Endothelial cell of umbilical vein (primary cell): ENCODE measurements around the gene MAP4K2. TPM values are rescaled to one million over a fixed set of nuclear protein-coding genes. Genes with fewer than 3 reads are reported as not detected.

ENCODE experiments used
- BruUV-seq: library from RNA; stranded (reverse); fragments of 400-500 nt; replicated peaks from 2 replicates; lab custom pipeline; 2021; lab: Mats Ljungman, UMichigan
- CTCF ChIA-PET: fragments of 300-600, 350-600 bp; sonication (Branson Sonifier 250); formaldehyde crosslinking; loops from one replicate; lab custom pipeline; 2021; ENCODE audit warnings: antibody characterized with exemption, inconsistent platforms; lab: Charles Lee
- POLR2A ChIA-PET: fragments of 300-600, 350-600 bp; sonication (Branson Sonifier 250); formaldehyde crosslinking; loops from one replicate; lab custom pipeline; 2021; ENCODE audit warnings: antibody characterized with exemption, inconsistent platforms; lab: Charles Lee
- DNase-seq: peaks from one replicate; pipeline ENCODE4 v3.0.0-alpha.2; 2011; ENCODE audit warnings: low read depth, low spot score
- FAIRE-seq: peaks from 2 replicates; lab custom pipeline; 2011; peaks lifted over from hg19 to GRCh38; lab: Jason Lieb, UNC
- H2AFZ ChIP-seq: 2 replicates; pipeline ENCODE4 v1.6.0; 2012; ENCODE audit warnings: low read depth, low read length, control low read depth, inconsistent platforms
- H3K27ac ChIP-seq: 2 replicates; pipeline ENCODE4 v1.5.1; 2011; ENCODE audit warnings: low read depth, mild to moderate bottlenecking, control low read depth, low read length, moderate library complexity; ENCODE audit not compliant: insufficient read depth
- H3K27me3 ChIP-seq, 2 experiments: 2 replicates each; pipeline versions ENCODE4 v1.6.0 to v1.6.1; 2011; ENCODE audit warnings: low read length in 2 of 2, mixed read lengths in 1 of 2; ENCODE audit not compliant: control insufficient read depth in 2 of 2, insufficient read depth in 2 of 2
- H3K36me3 ChIP-seq, 2 experiments: 2 replicates in 1 of 2; 3 replicates in 1 of 2; pipeline ENCODE4 v1.5.1; 2011; ENCODE audit warnings: low read length in 2 of 2, mild to moderate bottlenecking in 1 of 2, moderate library complexity in 1 of 2; ENCODE audit not compliant: control insufficient read depth in 2 of 2, insufficient read depth in 2 of 2; ENCODE audit errors: extremely low read depth in 1 of 2
- H3K4me1 ChIP-seq: 3 replicates; pipeline ENCODE4 v1.5.1; 2011; ENCODE audit warnings: mild to moderate bottlenecking, low read length; ENCODE audit not compliant: control insufficient read depth, insufficient read depth; ENCODE audit errors: extremely low read depth
- H3K4me2 ChIP-seq: 2 replicates; pipeline ENCODE4 v1.6.1; 2011; ENCODE audit warnings: low read length, control low read depth, mixed read lengths; ENCODE audit not compliant: insufficient read depth
- H3K4me3 ChIP-seq, 3 experiments: fragments of 200-600 bp in 1 of 3; sonication (generic), shearing (Covaris generic) in 1 of 3; replicated peaks in 1 of 3; 2 replicates each; pipeline ENCODE4 v1.5.1; 2011 to 2016; ENCODE audit warnings: control low read depth in 3 of 3, low read length in 3 of 3, mild to moderate bottlenecking in 2 of 3, inconsistent platforms in 1 of 3, low read depth in 1 of 3, moderate library complexity in 1 of 3; ENCODE audit not compliant: insufficient read depth in 1 of 3
- H3K79me2 ChIP-seq: 2 replicates; pipeline ENCODE4 v1.6.0; 2012; ENCODE audit warnings: low read length, inconsistent platforms; ENCODE audit not compliant: control insufficient read depth, insufficient read depth
- H3K9ac ChIP-seq: replicated peaks from 2 replicates; pipeline ENCODE3; 2011; ENCODE audit warnings: low read length, control low read depth; ENCODE audit not compliant: insufficient read depth; ENCODE audit errors: extremely low read depth
- H3K9me1 ChIP-seq: replicated peaks from 3 replicates; pipeline ENCODE4 v1.6.0; 2011; ENCODE audit warnings: mild to moderate bottlenecking, low read length; ENCODE audit not compliant: control insufficient read depth, insufficient read depth; ENCODE audit errors: extremely low read depth
- H3K9me3 ChIP-seq: replicated peaks from 2 replicates; pipeline ENCODE4 v1.5.1; 2012; ENCODE audit warnings: low read length, inconsistent platforms; ENCODE audit not compliant: control insufficient read depth, insufficient read depth
- H4K20me1 ChIP-seq: replicated peaks from 2 replicates; pipeline ENCODE3; 2011; ENCODE audit warnings: mild to moderate bottlenecking, low read length; ENCODE audit not compliant: control insufficient read depth, insufficient read depth; ENCODE audit errors: extremely low read depth
- CTCF ChIP-seq, 2 donors: IDR thresholded peaks; 1 replicate in 1 of 2; 2 replicates in 1 of 2; pipeline ENCODE4 v1.5.1; 2011; ENCODE audit warnings: low read length in 2 of 2, mild to moderate bottlenecking in 2 of 2, moderate library complexity in 2 of 2, control low read depth in 1 of 2, inconsistent platforms in 1 of 2, low read depth in 1 of 2; ENCODE audit not compliant: insufficient read depth in 1 of 2; ENCODE audit errors: extremely low read depth in 1 of 2
- EZH2 ChIP-seq: IDR thresholded peaks from 2 replicates; pipeline ENCODE4 v1.6.1; 2012; ENCODE audit warnings: borderline replicate concordance, low read depth, mild to moderate bottlenecking, moderate library complexity, low read length, inconsistent platforms; ENCODE audit not compliant: severe bottlenecking
- FOS ChIP-seq: IDR thresholded peaks from 2 replicates; pipeline ENCODE4 v1.6.1; 2011; ENCODE audit warnings: mild to moderate bottlenecking, low read length, moderate library complexity, borderline replicate concordance; ENCODE audit not compliant: insufficient read depth
- GATA2 ChIP-seq: IDR thresholded peaks from 2 replicates; pipeline ENCODE4 v1.7.0; 2011; ENCODE audit warnings: low read depth, mild to moderate bottlenecking, moderate library complexity, mixed read lengths, low read length; ENCODE audit not compliant: insufficient read length, insufficient read depth
- JUN ChIP-seq: IDR thresholded peaks from 2 replicates; pipeline ENCODE4 v1.6.1; 2011; ENCODE audit warnings: borderline replicate concordance, low read depth; ENCODE audit not compliant: insufficient read length, insufficient read depth
- MAX ChIP-seq: IDR thresholded peaks from 2 replicates; pipeline ENCODE4 v1.6.1; 2011; ENCODE audit not compliant: insufficient read depth, insufficient read length
- MYC ChIP-seq: IDR thresholded peaks from one replicate; pipeline ENCODE4 v1.6.1; 2011; ENCODE audit warnings: mild to moderate bottlenecking, low read depth, low read length
- POLR2A ChIP-seq: IDR thresholded peaks from 2 replicates; pipeline ENCODE4 v1.6.1; 2012; ENCODE audit warnings: low read depth, mild to moderate bottlenecking, control low read depth, low read length
- POLR2AphosphoS5 ChIP-seq: IDR thresholded peaks from 2 replicates; pipeline ENCODE4 v1.6.1; 2012; ENCODE audit warnings: low read depth, mild to moderate bottlenecking, control low read depth, low read length, moderate library complexity; ENCODE audit not compliant: insufficient read depth
- dilution Hi-C: fragments of 300-500 bp; cut with MboI; formaldehyde crosslinking; loops from one replicate; pipeline ENCODE4 v1.15.0; 2019; ENCODE audit warnings: low sequenced_read_pairs; ENCODE audit not compliant: extremely low pct_ligation_motif_present
- intact Hi-C: fragments of 100-400 bp; cut with micrococcal nuclease; formaldehyde crosslinking; loops from one replicate; pipeline ENCODE4 v1.10.0; 2022
- polyA plus RNA-seq, 4 experiments: library from polyadenylated mRNA; depleted of rRNA in 3 of 4; stranded (reverse) in 3 of 4; unstranded in 1 of 4; fragments of >200 nt; gene quantifications; 2 replicates each; pipeline versions ENCODE4 v1.2.1 to v1.2.3, GENCODE V29; 2011 to 2012; ENCODE audit warnings: missing spikeins in 1 of 4
- total RNA-seq: library from RNA; stranded (reverse); gene quantifications from 2 replicates; pipeline ENCODE4 v1.2.3, GENCODE V29; 2021

MAP4K2 gene
- total and polyA plus RNA-seq, 2 donors (not counting 3 experiments of a cell fraction or from before 2014, with no cell fraction given) = 43.3 to 44.0 TPM

- TF ChIP-seq MAX (no peak), FOS (peak; percentile 17), GATA2 (no peak), JUN (peak; percentile 38)
- no peaks in the 10 kb centered on the region for H3K9me1 ChIP-seq
- no TSS peak for BruUV-seq
- FAIRE-seq (no peak), DNase-seq (peak; percentile 48)
- H3K9ac ChIP-seq = peak overlapping the region; percentile 18
- H4K20me1 ChIP-seq = peaks cover 28% of the 10 kb centered on the region
- intact Hi-C loops (no loop called here), dilution Hi-C loops (no loop called here)
- no peak overlapping the region for H2AFZ ChIP-seq
- peaks cover 58 to 75% of the 10 kb centered on the region in 2 experiments for H3K36me3 ChIP-seq
- no peak overlapping the region for H3K4me3 ChIP-seq
- peaks cover 92% of the 10 kb centered on the region for H3K79me2 ChIP-seq
- ChIA-PET POLR2A (interaction anchor here (0.7 to 0.8 kb wide), 2 partner anchors 9 to 1285 kb away, joined by 4 to 8 read pairs; no protein-coding TSS in a partner anchor), CTCF (interaction anchor here (0.7 to 1.5 kb wide), 4 partner anchors 9 to 1116 kb away, joined by 3 to 12 read pairs (median 6); partner anchors contain the start of genes FIBP and PYGM)
- H3K27ac ChIP-seq = peak overlapping the region; percentile 63
- H3K9me3 ChIP-seq = no peaks in the 10 kb centered on the region
- H3K27me3 ChIP-seq = no peaks in the 10 kb centered on the region
- H3K4me1 ChIP-seq = peaks cover 33% of the 10 kb centered on the region
- H3K4me2 ChIP-seq = peak overlapping the region; percentile 48
Measured at GRCh38 chr11:64772303-64773018, 30.6 kb downstream of the MAP4K2 start.

GRCh38 chr11:64771861-64772260 is 31.2 kb downstream of the MAP4K2 start:
- Histone ChIP-seq H3K36me3 (peaks cover 64 to 81% of the 10 kb centered on the region in 2 experiments), H3K79me2 (peaks cover 91% of the 10 kb centered on the region), H3K9me3 (no peaks in the 10 kb centered on the region), H3K4me1 (peaks cover 31% of the 10 kb centered on the region), H3K4me2 (peak overlapping the region; percentile 48), H4K20me1 (peaks cover 23% of the 10 kb centered on the region), H3K27ac (no peak overlapping the region), H3K4me3 (no peak overlapping the region), H2AFZ (no peak overlapping the region), H3K27me3 (no peaks in the 10 kb centered on the region), H3K9ac (no peak overlapping the region), H3K9me1 (no peaks in the 10 kb centered on the region)
- DNase-seq (no peak), FAIRE-seq (no peak)
- CTCF ChIA-PET = interaction anchor here (1.2 to 1.5 kb wide), 3 partner anchors 8 to 83 kb away, joined by 5 to 12 read pairs (median 6); partner anchors contain the start of gene PYGM
- intact Hi-C loops = no loop called here
- no TSS peak for BruUV-seq
- POLR2A ChIA-PET = interaction anchor here (0.8 kb wide), 1 partner anchor 8 kb away, joined by 8 read pairs; no protein-coding TSS in a partner anchor
- dilution Hi-C loops = no loop called here
- TF ChIP-seq POLR2A = no peak
- no peak for TF ChIP-seq EZH2
- TF ChIP-seq JUN = no peak
- no peak for TF ChIP-seq GATA2
- no peak for TF ChIP-seq CTCF (IDR thresholded peaks at IDR 0.05; ENCODE audit: extremely low read depth in 1 of 2, insufficient read depth in 1 of 2, low read depth in 1 of 2, low read length in 2 of 2)
- no peak for TF ChIP-seq POLR2AphosphoS5
- no peak for TF ChIP-seq MYC
- no peak for TF ChIP-seq MAX
- no peak for TF ChIP-seq FOS
